Endothelial cell of umbilical vein (primary cell): ENCODE results near the gene PLA2G2D. TPM values are rescaled to one million over a fixed set of nuclear protein-coding genes. Genes with fewer than 3 reads are reported as not detected.

Source experiments
- BruUV-seq: library from RNA; stranded (reverse); fragments of 400-500 nt; replicated peaks from 2 replicates; lab custom pipeline; 2021; lab: Mats Ljungman, UMichigan
- CTCF ChIA-PET: fragments of 300-600, 350-600 bp; sonication (Branson Sonifier 250); formaldehyde crosslinking; loops from one replicate; lab custom pipeline; 2021; ENCODE audit warnings: antibody characterized with exemption, inconsistent platforms; lab: Charles Lee
- POLR2A ChIA-PET: fragments of 300-600, 350-600 bp; sonication (Branson Sonifier 250); formaldehyde crosslinking; loops from one replicate; lab custom pipeline; 2021; ENCODE audit warnings: antibody characterized with exemption, inconsistent platforms; lab: Charles Lee
- DNase-seq: peaks from one replicate; pipeline ENCODE4 v3.0.0-alpha.2; 2011; ENCODE audit warnings: low read depth, low spot score
- FAIRE-seq: peaks from 2 replicates; lab custom pipeline; 2011; peaks lifted over from hg19 to GRCh38; lab: Jason Lieb, UNC
- H2AFZ ChIP-seq: 2 replicates; pipeline ENCODE4 v1.6.0; 2012; ENCODE audit warnings: low read depth, low read length, control low read depth, inconsistent platforms
- H3K27ac ChIP-seq: 2 replicates; pipeline ENCODE4 v1.5.1; 2011; ENCODE audit warnings: low read depth, mild to moderate bottlenecking, control low read depth, low read length, moderate library complexity; ENCODE audit not compliant: insufficient read depth
- H3K27me3 ChIP-seq, 2 experiments: 2 replicates each; pipeline versions ENCODE4 v1.6.0 to v1.6.1; 2011; ENCODE audit warnings: low read length in 2 of 2, mixed read lengths in 1 of 2; ENCODE audit not compliant: control insufficient read depth in 2 of 2, insufficient read depth in 2 of 2
- H3K36me3 ChIP-seq, 2 experiments: 2 replicates in 1 of 2; 3 replicates in 1 of 2; pipeline ENCODE4 v1.5.1; 2011; ENCODE audit warnings: low read length in 2 of 2, mild to moderate bottlenecking in 1 of 2, moderate library complexity in 1 of 2; ENCODE audit not compliant: control insufficient read depth in 2 of 2, insufficient read depth in 2 of 2; ENCODE audit errors: extremely low read depth in 1 of 2
- H3K4me1 ChIP-seq: 3 replicates; pipeline ENCODE4 v1.5.1; 2011; ENCODE audit warnings: mild to moderate bottlenecking, low read length; ENCODE audit not compliant: control insufficient read depth, insufficient read depth; ENCODE audit errors: extremely low read depth
- H3K4me2 ChIP-seq: 2 replicates; pipeline ENCODE4 v1.6.1; 2011; ENCODE audit warnings: low read length, control low read depth, mixed read lengths; ENCODE audit not compliant: insufficient read depth
- H3K4me3 ChIP-seq, 3 experiments: fragments of 200-600 bp in 1 of 3; sonication (generic), shearing (Covaris generic) in 1 of 3; replicated peaks in 1 of 3; 2 replicates each; pipeline ENCODE4 v1.5.1; 2011 to 2016; ENCODE audit warnings: control low read depth in 3 of 3, low read length in 3 of 3, mild to moderate bottlenecking in 2 of 3, inconsistent platforms in 1 of 3, low read depth in 1 of 3, moderate library complexity in 1 of 3; ENCODE audit not compliant: insufficient read depth in 1 of 3
- H3K79me2 ChIP-seq: 2 replicates; pipeline ENCODE4 v1.6.0; 2012; ENCODE audit warnings: low read length, inconsistent platforms; ENCODE audit not compliant: control insufficient read depth, insufficient read depth
- H3K9ac ChIP-seq: replicated peaks from 2 replicates; pipeline ENCODE3; 2011; ENCODE audit warnings: low read length, control low read depth; ENCODE audit not compliant: insufficient read depth; ENCODE audit errors: extremely low read depth
- H3K9me1 ChIP-seq: replicated peaks from 3 replicates; pipeline ENCODE4 v1.6.0; 2011; ENCODE audit warnings: mild to moderate bottlenecking, low read length; ENCODE audit not compliant: control insufficient read depth, insufficient read depth; ENCODE audit errors: extremely low read depth
- H3K9me3 ChIP-seq: replicated peaks from 2 replicates; pipeline ENCODE4 v1.5.1; 2012; ENCODE audit warnings: low read length, inconsistent platforms; ENCODE audit not compliant: control insufficient read depth, insufficient read depth
- H4K20me1 ChIP-seq: replicated peaks from 2 replicates; pipeline ENCODE3; 2011; ENCODE audit warnings: mild to moderate bottlenecking, low read length; ENCODE audit not compliant: control insufficient read depth, insufficient read depth; ENCODE audit errors: extremely low read depth
- EZH2 ChIP-seq: IDR thresholded peaks from 2 replicates; pipeline ENCODE4 v1.6.1; 2012; ENCODE audit warnings: borderline replicate concordance, low read depth, mild to moderate bottlenecking, moderate library complexity, low read length, inconsistent platforms; ENCODE audit not compliant: severe bottlenecking
- FOS ChIP-seq: IDR thresholded peaks from 2 replicates; pipeline ENCODE4 v1.6.1; 2011; ENCODE audit warnings: mild to moderate bottlenecking, low read length, moderate library complexity, borderline replicate concordance; ENCODE audit not compliant: insufficient read depth
- GATA2 ChIP-seq: IDR thresholded peaks from 2 replicates; pipeline ENCODE4 v1.7.0; 2011; ENCODE audit warnings: low read depth, mild to moderate bottlenecking, moderate library complexity, mixed read lengths, low read length; ENCODE audit not compliant: insufficient read length, insufficient read depth
- JUN ChIP-seq: IDR thresholded peaks from 2 replicates; pipeline ENCODE4 v1.6.1; 2011; ENCODE audit warnings: borderline replicate concordance, low read depth; ENCODE audit not compliant: insufficient read length, insufficient read depth
- MYC ChIP-seq: IDR thresholded peaks from one replicate; pipeline ENCODE4 v1.6.1; 2011; ENCODE audit warnings: mild to moderate bottlenecking, low read depth, low read length
- POLR2A ChIP-seq: IDR thresholded peaks from 2 replicates; pipeline ENCODE4 v1.6.1; 2012; ENCODE audit warnings: low read depth, mild to moderate bottlenecking, control low read depth, low read length
- POLR2AphosphoS5 ChIP-seq: IDR thresholded peaks from 2 replicates; pipeline ENCODE4 v1.6.1; 2012; ENCODE audit warnings: low read depth, mild to moderate bottlenecking, control low read depth, low read length, moderate library complexity; ENCODE audit not compliant: insufficient read depth
- dilution Hi-C: fragments of 300-500 bp; cut with MboI; formaldehyde crosslinking; loops from one replicate; pipeline ENCODE4 v1.15.0; 2019; ENCODE audit warnings: low sequenced_read_pairs; ENCODE audit not compliant: extremely low pct_ligation_motif_present
- intact Hi-C: fragments of 100-400 bp; cut with micrococcal nuclease; formaldehyde crosslinking; loops from one replicate; pipeline ENCODE4 v1.10.0; 2022
- polyA plus RNA-seq, 4 experiments: library from polyadenylated mRNA; depleted of rRNA in 3 of 4; stranded (reverse) in 3 of 4; unstranded in 1 of 4; fragments of >200 nt; gene quantifications; 2 replicates each; pipeline versions ENCODE4 v1.2.1 to v1.2.3, GENCODE V29; 2011 to 2012; ENCODE audit warnings: missing spikeins in 1 of 4
- total RNA-seq: library from RNA; stranded (reverse); gene quantifications from 2 replicates; pipeline ENCODE4 v1.2.3, GENCODE V29; 2021
- TF ChIP-seq, protein P1 (sequence below), 2 donors: IDR thresholded peaks; 1 replicate in 1 of 2; 2 replicates in 1 of 2; pipeline ENCODE4 v1.5.1; 2011; ENCODE audit warnings: low read length in 2 of 2, mild to moderate bottlenecking in 2 of 2, moderate library complexity in 2 of 2, control low read depth in 1 of 2, inconsistent platforms in 1 of 2, low read depth in 1 of 2; ENCODE audit not compliant: insufficient read depth in 1 of 2; ENCODE audit errors: extremely low read depth in 1 of 2
- TF ChIP-seq, protein P2 (sequence below): IDR thresholded peaks from 2 replicates; pipeline ENCODE4 v1.6.1; 2011; ENCODE audit not compliant: insufficient read depth, insufficient read length

Gene PLA2G2D
- total and polyA plus RNA-seq, 2 donors (not counting 3 experiments of a cell fraction or from before 2014, with no cell fraction given): not detected

DNA sequence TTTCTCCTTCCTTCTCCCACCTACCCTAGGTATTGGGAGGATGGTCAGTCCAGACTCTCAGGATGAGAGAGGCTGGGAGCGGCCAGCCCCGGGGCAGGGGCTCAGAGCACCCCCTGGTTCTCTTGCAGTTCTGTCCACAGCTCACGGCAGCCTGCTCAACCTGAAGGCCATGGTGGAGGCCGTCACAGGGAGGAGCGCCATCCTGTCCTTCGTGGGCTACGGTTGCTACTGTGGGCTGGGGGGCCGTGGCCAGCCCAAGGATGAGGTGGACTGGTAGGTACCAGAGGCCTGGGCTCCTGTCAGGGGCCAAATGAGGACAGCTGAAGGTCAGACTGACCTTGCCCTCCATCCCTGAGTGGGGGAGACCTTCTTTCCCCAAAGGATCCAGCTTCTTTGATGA, 24.0 kb upstream of the PLA2G2D start:
- POLR2A ChIA-PET: no interaction called here
- CTCF ChIA-PET: interaction anchor here (1.0 to 1.9 kb wide), 2 partner anchors 9 to 44 kb away, joined by 3 to 13 read pairs; no protein-coding TSS in a partner anchor
- Histone ChIP-seq H3K27ac (no peak overlapping the region), H3K4me2 (no peak overlapping the region), H3K27me3 (no peaks in the 10 kb centered on the region), H3K9ac (no peak overlapping the region), H3K9me1 (no peaks in the 10 kb centered on the region), H3K36me3 (no peaks in the 10 kb centered on the region), H2AFZ (no peak overlapping the region), H3K4me1 (no peaks in the 10 kb centered on the region), H3K4me3 (no peak overlapping the region), H3K79me2 (no peaks in the 10 kb centered on the region), H4K20me1 (no peaks in the 10 kb centered on the region), H3K9me3 (no peaks in the 10 kb centered on the region)
- no TSS peak for BruUV-seq
- no peak for DNase-seq
- TF ChIP-seq EZH2 (no peak), JUN (no peak), FOS (no peak), POLR2AphosphoS5 (no peak), MYC (no peak), POLR2A (no peak), GATA2 (no peak)
- TF ChIP-seq, protein P1, sequence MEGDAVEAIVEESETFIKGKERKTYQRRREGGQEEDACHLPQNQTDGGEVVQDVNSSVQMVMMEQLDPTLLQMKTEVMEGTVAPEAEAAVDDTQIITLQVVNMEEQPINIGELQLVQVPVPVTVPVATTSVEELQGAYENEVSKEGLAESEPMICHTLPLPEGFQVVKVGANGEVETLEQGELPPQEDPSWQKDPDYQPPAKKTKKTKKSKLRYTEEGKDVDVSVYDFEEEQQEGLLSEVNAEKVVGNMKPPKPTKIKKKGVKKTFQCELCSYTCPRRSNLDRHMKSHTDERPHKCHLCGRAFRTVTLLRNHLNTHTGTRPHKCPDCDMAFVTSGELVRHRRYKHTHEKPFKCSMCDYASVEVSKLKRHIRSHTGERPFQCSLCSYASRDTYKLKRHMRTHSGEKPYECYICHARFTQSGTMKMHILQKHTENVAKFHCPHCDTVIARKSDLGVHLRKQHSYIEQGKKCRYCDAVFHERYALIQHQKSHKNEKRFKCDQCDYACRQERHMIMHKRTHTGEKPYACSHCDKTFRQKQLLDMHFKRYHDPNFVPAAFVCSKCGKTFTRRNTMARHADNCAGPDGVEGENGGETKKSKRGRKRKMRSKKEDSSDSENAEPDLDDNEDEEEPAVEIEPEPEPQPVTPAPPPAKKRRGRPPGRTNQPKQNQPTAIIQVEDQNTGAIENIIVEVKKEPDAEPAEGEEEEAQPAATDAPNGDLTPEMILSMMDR (IDR thresholded peaks at IDR 0.05; ENCODE audit: extremely low read depth in 1 of 2, insufficient read depth in 1 of 2, low read depth in 1 of 2, low read length in 2 of 2): no peak
- TF ChIP-seq, protein P2, sequence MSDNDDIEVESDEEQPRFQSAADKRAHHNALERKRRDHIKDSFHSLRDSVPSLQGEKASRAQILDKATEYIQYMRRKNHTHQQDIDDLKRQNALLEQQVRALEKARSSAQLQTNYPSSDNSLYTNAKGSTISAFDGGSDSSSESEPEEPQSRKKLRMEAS: no peak
- dilution Hi-C loops (no loop called here), intact Hi-C loops (no loop called here)
- no peak for FAIRE-seq
